GM18909 (cell line): ENCODE results near the gene AP2S1.
"Not testable (repeated sequence)": the region's sequence is repeated elsewhere in the genome, so short reads cannot be mapped to it uniquely, and the experiment has no call there.

Source experiments
- ATAC-seq: cut with Tn5 transposase; IDR thresholded peaks from one replicate; pipeline ENCODE4 v1.9.1; 2021; ENCODE audit warnings: mild to moderate bottlenecking; ENCODE audit not compliant: unreplicated experiment, poor library complexity

AP2S1 gene

DNA sequence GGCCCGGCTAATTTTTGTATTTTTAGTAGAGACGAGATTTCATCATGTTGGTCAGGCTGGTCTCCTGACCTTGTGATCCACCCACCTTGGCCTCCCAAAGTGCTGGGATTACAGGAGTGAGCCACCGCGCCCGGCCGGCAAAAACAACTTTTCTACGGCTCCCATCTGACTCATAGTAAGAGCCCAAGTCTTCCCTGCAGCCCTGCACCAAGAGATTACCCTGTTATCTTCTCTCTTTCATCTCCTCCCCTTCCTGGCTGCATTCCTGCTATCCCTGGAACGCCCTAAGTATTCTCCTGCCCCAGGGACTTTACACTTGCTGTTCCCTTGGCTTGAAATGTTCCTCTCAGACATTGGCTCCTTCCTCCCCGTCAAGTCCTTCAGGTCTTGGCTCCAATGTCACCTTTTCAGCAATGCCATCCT is 6.6 kb downstream of the AP2S1 start:
- ATAC-seq, result no peak

DNA sequence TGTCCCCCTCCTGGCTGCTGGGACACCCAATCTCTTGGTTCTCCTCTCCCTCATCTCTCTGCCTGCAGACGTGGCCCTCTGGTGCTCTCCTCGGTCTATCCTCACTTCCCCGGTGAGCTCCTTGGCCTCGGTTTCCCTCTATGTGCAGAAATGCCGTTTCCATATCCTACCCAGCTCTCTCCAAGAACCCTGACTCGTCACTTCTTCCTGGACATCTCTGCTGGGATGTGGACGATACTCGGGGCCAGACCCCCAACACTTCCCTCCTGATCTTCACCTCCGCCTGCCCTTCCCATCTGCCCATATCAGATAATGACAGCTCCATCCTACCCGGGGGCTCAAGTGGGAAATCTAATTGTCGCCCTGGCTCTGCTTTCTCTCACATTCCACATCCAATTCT is 7.9 kb downstream of the AP2S1 start:
- no peak for ATAC-seq

DNA sequence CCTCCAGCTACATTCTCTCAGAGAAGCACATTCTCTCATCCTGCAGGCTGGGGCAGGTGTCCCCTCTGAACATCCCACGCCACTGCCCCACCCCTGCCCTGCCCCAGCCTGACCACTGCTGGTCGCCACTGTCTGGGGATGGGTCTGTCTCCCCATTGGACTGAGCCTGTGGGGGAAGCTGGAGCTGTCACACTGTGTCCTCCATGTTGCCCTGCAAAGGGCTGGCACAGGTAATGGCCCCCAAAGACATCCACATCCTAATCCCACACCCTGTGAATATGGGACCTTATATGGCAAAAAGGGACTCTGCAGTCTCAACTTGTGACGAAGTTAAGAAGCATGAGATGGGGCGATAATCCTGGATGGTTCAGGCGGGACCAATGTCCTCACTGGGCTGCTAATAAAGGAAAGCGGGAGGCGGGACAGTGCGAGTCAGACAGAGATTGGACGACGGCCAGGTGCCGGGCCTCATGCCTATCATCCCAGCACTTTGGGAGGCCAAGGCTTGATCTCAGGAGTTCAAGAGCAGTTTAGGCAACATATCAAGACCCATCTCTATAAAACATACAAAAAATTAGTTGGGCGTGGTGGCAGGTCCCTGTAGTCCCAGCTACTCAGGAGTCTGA is 9.1 kb downstream of the AP2S1 start:
- ATAC-seq, result no peak

DNA sequence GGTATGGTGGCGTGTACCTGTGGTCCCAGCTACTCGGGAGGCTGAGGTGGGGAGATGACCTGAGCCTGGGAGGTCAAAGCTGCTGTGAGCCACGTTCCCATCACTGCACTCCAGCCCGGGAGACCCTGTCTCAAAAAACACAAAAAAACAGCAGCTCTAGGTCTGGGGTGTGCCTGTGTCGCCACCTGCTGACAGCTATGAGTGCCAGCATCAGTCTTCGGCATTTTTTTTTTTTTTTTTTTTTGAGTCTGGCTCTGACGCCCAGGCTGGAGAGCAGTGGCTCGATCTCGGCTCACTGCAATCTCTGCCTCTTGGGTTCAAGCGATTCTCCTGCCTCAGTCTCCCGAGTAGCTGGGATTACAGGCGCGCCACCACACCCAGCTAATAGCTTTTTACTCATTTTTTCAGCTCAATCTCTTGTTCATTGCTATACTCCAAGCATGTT is 10.1 kb downstream of the AP2S1 start:
- no peak for ATAC-seq

DNA sequence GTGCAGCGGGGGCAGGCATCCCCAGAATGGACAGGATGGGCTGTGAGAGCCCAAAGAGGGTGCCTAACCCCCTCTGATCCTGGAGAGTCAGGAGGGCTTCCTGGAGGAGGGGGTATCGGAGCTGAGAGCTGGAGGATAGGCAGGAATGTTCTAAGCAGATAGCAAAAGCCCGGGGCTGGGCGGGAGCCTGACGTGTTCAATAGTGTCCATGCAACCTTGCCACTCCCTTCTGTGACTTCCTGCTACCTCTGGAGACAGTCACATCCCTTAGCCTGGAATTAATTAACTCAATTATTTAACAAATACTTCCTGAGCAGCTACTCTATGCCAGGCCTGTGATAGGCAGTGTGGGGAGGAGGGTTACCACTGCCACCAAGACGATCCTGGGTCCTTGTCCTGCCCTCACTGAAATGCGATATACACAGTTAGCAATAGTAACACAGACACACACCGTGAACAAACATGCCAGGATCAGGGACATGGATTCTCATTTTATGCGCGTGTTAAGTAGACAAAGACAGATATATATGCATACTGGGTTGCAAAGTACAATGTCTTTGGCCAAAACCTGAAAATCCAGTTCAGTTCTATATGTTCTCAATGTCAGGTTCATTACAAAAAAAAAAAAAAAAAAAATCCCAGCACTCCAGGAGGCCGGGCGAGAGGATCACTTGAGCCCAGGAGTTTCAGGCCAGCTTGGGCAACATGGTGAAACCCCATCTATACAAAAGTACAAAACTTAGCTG is 10.7 kb downstream of the AP2S1 start:
- no peak for ATAC-seq

DNA sequence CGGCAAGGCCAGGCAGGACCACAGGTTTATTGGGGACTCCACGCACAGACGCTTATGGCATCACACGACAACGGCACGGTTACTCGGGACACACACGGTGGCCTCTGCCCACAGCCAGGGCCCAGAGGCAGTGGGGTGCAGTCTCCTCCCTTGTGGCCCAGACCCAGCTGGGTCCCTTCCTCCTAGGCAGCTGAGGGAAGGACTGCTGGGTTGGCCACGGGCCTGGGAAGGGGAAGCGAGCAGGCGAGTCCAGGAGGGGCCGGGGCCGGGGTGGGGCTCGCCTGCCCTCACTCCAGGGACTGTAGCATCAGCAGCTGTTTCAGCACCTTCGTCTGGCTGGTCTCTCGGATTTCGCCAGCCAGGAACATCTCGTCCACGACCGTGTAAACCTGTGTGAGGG is 12.5 kb downstream of the AP2S1 start:
- ATAC-seq, result no peak

DNA sequence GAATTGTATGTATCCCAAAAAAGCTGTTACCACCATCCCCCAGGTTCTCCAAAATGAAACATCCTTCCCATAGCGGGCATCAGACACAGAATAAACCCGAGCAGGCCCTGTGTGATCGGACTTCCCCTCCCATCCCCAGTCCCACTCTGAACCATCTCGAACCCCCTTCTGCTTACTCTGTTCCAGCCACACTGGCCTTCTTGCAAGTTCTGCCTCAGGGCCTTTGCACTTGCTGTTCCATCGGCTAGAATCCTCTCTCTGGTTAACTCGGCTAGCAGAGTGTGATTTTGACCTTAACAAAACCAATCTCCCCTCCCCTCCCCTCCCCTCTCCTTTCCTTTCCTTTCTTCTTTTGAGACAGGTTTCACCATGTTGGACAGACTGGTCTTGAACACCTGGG is 15.7 kb downstream of the AP2S1 start:
- no peak for ATAC-seq

DNA sequence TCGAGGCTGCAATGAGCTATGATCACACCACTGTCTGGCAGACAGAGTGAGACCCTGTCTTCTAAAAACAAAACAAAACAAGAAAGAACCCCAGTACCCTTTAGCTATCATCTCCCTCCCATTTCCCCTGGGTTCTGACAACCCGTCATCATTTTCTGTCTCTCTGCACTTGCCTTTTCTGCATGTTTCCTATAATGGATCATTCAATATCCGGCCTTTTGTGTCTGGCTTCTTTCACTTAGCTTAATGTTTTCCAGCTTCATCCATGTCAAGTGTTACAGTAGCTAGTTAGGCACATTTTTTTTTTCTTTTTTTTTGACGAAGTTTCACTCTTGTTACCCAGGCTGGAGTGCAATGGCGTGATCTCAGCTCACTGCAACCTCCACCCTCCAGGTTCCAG is 16.5 kb downstream of the AP2S1 start:
- no peak for ATAC-seq

DNA sequence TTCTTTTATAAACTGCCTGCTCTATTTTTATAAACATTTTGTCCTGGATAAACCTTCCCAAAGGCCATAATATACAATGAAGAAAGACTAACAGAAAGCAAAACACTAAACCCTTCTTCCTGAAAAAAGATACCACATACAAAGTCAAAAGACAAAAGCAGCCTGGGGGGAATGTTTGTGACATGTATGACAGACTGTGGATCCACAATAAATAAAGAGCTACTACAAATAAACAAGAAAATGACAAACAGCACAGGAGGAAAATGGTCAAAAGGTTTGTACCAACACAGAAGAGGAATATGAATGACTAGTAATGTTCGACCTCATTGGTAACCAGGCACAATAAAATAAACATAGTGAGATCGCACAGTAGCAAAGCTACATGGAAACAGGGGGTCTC is 19.8 kb downstream of the AP2S1 start:
- ATAC-seq, result no peak

DNA sequence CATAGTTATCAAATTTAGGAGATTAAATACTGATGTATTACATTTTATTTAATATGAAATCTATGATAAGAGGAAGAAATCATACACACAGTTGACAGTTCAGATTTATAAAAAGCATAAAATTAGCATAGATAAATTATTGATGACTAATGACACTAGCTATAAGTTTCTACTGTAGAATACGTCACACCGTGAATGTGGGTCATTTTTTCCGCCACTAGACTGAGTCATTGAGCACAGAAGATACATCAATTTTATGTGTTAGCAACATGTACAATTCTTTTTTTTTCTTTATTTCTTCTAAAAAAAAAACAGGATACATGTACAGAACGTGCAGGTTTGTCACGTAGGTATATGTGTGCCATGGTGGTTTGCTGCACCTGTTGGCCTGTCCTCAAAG is 22.2 kb downstream of the AP2S1 start:
- ATAC-seq, result no peak

DNA sequence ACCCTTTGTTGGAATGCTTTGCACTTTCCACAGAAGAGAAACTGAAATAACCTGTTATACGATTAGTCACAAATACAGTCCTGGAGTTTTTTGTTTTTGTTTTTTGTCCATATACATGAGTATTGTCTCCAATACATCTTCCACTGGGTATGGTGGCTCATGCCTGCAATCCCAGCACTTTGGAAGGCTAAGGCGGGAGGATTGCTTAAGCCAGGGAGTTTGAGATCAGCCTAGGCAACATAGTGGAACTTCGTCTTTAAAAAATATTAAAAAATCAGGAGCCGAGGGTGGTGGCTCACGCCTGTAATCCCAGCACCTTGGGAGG is 25.0 kb downstream of the AP2S1 start:
- no peak for ATAC-seq

DNA sequence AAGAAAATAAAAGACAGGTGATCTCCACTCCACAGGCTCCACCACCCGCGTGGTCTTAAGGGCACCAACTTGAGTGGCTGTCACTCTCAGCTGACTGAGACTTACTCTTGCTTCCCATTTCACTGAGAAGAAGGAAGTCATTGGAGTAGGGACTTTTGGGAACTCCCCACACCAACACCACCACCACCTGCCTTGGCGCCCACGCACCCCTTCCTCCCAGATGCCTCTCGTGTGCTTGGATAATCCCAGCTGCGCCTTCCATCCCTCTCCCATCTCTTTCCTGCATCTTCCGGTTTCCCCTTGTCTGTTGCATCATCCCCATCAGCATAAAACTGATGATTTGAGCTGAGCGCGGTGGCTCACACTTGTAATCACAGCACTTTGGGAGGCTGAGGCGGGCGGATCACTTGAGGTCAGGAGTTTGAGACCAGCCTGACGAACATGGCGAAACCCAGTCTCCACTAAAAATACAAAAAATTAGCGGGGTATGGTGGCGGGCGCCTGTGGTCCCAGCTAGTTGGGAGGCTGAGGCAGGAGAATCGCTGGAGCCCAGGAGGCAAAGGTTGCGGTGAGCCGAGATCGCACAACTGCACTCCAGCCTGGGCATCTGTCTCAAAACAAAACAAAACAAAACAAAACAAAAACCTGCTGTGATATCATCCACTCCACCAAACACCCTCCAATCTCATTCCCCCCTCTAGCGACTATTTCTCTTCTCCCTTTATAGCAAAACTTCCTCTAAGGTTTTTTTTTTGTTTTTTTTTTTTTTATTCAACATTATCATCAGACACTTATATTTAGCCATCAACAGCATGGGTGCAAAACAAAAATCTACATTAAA is 25.5 kb downstream of the AP2S1 start:
- ATAC-seq, result no peak

DNA sequence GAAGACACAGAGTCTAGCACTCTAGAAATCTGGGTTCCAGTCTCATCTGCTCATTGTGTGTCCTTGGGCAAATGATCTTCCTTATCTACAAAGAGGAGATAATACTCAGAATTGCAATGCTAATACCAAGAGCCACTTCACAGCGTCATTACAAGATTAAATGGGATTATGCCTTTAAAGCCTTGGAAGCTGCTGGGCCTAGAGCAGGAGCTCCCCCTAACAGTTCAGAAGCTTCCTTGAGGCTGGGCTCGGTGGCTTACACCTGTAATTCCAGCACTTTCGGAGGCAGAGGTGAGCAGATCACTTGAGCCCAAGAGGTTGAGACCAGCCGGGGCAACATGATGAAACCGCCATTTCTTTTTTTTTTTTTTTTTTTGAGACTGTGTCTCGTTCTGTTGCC is 27.6 kb downstream of the AP2S1 start:
- no peak for ATAC-seq

DNA sequence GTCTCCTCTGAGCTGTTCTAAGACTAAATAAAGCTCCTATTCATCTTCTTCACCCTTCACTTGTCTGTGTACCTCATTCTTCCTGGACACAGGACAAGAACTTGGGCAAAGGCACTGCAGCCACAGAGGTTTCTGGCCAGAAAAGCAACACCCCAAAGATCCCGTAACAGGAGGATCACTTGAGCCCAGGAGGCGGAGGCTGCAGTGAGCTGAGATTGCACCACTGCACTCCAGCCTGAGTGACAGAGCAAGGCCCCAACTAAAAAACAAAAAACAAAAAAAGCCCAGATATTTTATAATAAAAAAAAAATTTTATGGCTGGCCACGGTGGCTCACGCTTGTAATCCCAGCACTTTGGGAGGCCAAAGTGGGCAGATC is 28.2 kb downstream of the AP2S1 start:
- not testable (repeated sequence) for ATAC-seq

DNA sequence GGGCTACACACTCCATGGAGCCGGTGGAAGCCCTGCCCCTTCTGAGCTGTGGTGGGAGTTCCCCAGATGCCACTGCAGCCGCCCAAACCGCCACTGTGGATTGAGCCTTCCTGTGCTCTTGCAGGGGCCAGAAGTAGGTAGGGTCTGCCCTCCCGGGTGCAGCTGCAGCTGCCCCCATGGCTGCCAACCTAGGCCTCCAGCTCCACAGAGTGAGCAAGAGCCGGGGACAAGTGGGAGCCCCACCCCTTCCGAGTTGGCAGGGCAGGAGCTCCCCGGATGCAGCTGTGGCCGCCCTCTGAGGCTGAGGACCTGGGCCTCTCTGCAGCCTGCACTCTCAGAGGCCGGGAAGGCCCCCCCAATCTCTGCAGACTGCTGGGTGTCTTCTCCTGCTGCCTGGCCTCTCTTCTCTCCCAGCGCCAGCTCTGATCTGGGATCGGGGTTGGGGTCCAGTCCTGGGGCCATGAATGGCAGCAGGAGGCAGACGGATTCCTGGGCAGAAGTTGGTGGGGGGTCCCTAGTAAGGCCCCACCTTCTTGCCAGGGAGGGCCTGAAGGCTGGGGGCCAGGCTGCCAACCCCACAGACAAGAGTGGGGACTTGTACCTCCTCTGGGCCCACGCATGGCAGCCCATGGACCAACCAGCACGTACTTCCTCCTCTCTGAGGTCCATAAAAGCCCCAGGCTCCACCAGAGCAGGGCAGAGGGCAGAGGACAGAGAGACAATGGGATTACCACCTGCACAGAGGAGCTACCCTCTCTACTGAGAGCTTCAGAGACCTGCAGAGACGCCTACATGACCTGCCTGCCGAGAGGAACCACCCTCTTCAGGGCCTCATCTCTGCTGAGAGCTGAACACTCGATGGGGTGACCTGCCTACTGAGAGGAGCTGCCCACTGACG is 28.9 kb downstream of the AP2S1 start:
- ATAC-seq, result peak; percentile 60

DNA sequence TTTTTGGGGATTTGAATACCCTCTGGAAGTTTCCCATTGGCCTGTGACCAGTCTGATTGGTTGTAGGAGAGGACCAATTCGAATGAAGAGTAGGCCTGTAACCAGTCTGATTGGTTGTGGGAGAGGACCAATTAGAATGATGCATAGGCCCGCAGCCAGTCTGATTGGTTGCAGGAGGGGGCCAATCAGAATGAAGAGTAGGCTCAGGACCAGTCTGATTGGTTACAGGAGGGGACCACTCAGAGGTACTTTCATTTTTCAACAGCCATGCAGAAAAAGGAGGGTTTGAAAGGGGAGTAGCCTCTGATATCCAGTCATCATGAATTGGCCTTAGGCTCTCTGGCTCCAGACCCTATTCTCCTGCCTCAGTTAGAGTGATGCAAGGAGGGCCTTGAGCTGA is 31.8 kb downstream of the AP2S1 start:
- ATAC-seq, result no peak

DNA sequence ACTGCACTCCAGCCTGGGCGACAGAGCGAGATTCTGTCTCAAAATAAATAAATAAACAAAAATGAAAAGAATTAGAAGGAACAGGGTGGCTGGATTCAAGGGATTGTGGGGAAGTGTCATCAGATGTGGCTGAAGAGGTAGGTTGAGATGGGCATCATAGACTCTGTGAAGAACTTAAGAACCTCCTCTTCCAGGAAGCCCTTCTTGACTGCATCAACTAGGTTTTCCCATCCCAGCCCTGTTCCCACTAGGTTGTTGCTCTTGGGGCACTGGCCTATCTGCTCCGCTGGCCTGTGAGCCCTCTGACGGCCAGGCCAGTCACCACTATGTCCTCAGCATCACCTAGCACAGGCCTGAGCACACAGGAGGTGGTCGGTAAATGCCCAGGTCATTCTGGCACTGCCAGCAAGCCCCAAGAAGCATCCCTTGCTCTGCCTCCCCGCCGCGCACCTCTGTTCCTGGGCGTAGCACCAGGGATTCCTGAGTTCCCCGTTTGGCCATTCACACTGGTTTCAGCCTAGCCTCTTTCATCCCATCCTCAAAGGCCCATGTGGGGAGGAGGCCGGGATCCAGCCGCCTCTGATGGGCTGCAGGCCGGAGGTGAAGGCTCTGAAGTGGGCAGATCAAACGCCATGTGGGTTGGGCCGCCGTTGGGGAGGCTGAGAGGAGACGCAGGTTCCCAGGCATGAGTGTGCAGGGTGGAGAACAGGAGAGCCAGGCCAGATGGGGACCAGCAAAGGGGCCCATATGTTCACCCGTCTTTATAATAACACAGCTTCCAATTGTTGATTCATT is 34.6 kb downstream of the AP2S1 start:
- ATAC-seq, result no peak

DNA sequence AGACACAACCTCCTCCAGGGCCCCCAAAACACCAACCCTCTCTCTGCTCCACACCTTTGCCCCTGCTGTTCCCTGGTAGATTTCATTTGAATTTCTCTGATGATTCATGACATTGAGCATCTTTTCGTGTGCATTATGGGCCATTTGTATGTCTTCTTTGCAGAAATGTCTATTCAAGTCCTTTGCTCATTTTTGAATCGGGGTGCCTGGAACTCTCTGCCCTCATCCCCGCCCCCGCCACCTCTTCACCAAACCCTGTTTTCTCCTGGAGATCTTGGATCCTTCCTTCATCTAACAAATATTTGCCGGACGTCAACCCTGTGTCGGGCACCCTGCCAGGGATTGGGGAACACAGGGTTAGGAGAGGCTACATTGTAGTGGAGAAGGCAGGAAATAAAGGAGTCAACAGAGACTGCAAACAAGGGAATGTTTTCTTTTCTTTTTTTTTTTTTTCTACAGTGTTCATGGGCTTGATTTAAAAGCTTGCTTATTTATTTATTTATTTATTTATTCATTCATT is 36.7 kb downstream of the AP2S1 start:
- ATAC-seq, result no peak
